Kidney capillary endothelial cell (primary cell): ENCODE measurements around the gene PBXIP1.
"Not testable (repeated sequence)": the region's sequence is repeated elsewhere in the genome, so short reads cannot be mapped to it uniquely, and the experiment has no call there.

Source experiments
- DNase-seq: peaks from one replicate; pipeline ENCODE4 v3.0.0-alpha.2; 2018; ENCODE audit warnings: low spot score

Gene PBXIP1

DNA sequence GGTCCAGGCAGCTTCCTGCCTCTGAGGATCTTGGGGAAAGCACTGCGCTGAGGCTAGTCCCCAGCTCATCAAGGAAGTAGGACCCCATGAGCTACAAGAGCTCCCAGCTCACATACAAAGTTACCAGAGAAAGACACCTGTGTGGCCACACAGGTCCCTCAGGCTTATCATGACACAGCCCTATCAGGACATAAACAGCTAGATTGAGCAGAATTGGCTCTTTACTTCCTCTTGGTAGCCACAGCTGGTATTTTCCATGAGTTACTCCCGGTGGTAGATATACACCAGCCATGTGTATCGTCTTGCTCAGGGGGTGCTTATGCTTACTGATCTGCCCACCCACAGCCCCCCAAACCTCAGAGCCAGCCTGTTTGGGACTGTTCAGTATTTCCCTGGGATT, 38.7 kb upstream of the PBXIP1 start:
- no peak for DNase-seq

DNA sequence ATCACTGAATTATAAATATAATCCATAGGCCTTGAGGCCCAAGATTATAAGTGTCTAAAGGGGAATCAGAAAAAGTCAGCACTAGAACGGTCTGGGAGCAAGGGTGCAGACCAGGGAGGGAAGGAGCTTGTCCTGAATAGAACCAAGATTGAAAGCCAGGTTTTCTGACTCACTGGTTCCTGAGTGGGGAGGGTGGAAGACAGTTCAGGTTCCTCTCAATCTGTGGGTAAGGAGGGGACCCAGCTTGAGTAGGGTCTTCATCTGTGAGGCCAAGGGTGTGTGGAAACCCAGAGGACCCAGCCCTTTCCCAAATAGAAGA, 38.3 kb upstream of the PBXIP1 start:
- no peak for DNase-seq

DNA sequence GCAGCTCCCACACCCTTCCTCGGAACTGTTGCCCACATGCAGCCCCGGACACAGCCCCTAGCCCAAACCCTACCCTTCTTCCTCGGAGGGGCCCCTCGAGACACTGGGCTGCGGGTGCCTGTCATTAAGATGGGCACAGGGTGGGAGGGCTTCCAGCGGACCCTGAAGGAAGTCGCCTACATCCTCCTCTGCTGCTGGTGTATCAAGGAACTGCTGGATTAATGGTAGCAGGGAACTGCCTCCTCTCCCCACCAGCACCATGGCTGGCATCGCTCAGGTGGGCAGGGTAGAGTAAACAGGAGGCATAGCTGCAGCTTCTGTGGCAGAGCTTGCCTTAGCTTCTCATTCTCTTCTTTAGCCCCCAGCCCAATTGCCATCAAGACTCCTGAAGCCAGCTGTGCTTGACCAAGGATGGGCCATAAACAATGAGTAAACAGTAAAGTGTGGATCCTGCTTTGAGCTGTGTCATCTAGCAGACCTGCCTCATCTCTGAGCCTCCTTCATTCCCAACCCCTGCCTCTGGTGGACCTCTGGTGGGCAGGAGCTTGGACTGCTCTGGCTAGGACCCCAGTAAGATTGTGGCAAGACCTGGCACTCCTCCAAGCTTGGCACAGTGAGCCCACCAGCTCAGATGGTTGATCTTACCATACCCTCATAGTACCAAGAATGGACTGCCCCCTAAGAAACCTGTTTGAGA, 37.8 kb upstream of the PBXIP1 start, which contains the start of gene LENEP:
LENEP (plus strand) TSS at position 15 of the 697 bp plus-strand sequence; CDS start at position 37, 22 bp downstream.
- no peak for DNase-seq

DNA sequence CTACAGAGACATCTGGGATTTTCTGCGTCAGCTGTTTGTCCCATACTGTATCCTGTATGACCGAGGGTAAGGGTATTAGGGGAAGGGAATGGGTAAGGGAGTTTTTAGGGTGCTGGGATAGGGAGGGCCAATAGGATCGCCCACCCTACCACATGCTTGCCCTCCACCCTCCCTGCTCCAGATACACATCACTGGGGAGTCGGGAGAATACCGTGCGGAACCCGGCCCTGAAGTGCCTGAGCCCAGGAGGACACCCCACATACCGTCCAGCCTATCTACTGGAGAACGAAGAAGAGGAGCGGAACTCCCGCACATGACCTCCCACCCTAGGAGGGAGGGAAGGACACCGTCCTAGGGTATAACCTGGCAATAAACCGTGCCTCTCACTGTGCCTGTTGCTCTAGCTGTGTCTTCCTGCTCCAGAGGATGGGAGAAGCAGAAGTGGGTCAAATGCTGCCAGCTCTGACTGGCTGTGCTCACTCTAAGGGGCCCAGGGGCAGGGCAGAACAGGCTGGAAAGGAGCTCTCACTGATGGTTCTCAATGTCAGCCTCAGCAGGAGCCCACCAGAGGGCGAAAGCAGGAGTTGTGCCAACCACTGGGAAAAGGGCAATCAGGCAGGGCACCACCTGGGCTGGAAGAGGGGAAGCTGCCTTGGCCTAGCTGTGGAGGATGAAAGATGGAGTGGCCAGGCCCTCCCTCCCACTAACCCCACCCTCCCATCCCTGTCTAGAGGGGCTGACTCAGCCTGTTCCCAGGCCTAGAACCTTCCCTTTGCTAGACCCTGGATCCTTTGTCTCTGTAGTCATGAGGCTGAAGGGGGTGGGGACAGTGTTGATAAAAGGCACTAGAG, 37.0 kb upstream of the PBXIP1 start:
- no peak for DNase-seq

DNA sequence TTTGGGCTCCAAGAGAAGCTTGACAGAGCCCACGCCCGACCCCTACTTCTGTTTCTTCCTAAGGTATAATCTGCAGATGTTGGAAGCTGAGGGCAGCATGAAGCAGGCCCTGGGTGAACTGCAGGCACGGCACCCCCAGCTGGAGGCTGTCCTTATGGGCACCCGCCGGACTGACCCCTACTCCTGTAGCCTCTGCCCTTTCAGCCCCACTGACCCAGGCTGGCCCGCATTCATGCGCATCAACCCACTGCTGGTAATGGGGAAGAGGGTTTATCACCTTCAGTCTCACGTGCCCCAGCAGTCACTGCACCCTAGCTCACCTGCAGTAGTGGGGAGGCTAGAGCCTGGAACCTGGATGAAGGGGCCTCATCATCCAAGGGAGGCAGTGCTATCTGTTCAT, 34.4 kb upstream of the PBXIP1 start:
- DNase-seq, result no peak

DNA sequence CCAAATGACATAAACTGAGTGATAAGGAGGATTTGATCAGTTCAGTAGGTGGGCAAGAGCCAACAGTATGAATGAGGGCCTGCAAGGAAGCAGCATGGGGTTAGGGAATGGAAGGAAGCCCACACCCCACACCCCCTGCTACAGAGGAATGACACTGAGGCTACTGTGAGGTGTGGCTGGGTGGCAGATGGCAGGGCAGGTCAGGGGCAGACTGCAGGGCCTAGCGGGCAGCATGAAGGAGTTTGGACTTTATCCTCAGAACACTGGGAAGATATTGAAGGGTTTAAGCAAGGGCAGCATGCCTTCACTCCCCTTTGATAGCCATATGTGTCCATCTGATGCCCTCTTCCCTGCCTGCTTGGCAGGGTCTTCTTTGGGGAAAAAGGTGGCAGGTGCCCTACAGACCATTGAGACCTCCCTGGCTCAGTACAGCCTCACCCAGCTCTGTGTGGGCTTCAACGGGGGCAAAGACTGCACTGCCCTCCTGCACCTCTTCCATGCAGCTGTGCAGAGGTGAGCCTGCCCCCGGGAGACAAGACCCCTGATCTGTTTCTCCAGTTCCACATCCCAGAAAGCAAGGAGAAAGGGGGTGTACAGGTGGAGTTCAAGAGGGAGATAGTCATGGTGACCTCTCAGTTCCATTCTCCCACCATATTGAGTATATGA, 33.4 kb upstream of the PBXIP1 start:
- DNase-seq, result no peak

DNA sequence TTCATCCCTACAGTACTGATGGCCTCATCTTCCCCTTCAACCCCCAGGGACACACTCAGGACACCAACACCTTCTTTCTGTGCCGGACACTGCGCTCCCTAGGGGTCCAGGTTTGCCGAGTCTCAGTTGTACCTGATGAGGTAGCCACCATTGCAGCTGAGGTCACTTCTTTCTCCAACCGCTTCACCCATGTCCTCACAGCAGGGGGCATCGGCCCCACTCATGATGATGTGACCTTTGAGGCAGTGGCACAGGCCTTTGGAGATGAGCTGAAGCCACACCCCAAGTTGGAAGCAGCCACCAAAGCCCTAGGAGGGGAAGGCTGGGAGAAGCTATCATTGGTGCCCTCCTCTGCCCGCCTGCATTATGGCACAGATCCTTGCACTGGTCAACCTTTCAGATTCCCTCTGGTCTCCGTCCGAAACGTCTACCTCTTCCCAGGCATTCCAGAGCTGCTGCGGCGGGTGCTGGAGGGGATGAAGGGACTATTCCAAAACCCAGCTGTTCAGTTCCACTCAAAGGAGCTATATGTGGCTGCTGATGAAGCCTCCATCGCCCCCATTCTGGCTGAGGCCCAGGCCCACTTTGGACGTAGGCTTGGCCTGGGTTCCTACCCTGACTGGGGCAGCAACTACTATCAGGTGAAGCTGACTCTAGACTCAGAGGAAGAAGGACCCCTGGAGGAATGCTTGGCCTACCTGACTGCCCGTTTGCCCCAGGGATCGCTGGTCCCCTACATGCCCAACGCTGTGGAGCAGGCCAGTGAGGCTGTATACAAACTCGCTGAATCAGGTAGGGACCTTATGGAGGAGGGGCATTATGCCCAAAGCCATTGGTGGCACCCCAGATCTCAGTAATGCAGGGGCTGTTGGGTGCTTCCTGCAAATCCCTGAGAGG, 32.4 kb upstream of the PBXIP1 start:
- DNase-seq, result no peak

DNA sequence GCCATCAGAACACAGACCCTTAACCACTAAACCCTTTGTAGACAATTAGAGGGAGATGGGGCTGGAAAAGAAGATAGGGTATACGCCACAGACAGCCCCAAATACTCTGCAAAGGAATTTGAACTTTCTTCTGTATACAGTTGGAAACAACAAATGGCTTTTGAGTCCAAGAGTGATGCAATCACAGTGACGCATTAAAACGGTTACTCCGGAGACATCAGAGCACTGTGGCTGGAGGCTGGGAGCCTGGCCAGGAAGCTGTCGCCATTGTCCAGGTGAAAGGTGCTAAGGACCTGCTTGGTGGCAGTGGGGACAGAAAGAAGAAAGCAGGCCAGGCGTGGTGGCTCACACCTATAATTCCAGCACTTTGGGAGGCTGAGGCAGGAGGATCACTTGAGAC, 31.4 kb upstream of the PBXIP1 start:
- DNase-seq, result no peak

DNA sequence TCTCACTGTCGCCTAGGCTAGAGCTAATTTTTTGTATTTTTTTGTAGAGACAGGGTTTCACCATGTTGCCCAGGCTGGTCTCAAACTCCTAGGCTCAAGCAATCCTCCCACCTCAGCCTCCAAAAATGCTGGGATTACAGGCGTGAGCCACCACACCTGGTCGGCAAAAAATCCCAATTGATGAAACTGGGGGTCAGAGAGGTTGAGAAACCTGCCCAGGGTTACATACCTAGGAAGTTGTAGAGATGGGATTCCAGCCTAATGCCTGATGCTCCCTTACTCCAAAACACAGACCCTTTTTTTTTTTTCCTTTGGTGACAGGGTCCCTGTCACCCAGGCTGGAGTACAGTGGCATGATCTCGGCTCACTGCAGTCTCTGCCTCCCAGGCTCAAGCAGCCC, 30.8 kb upstream of the PBXIP1 start:
- DNase-seq, result not testable (repeated sequence)

DNA sequence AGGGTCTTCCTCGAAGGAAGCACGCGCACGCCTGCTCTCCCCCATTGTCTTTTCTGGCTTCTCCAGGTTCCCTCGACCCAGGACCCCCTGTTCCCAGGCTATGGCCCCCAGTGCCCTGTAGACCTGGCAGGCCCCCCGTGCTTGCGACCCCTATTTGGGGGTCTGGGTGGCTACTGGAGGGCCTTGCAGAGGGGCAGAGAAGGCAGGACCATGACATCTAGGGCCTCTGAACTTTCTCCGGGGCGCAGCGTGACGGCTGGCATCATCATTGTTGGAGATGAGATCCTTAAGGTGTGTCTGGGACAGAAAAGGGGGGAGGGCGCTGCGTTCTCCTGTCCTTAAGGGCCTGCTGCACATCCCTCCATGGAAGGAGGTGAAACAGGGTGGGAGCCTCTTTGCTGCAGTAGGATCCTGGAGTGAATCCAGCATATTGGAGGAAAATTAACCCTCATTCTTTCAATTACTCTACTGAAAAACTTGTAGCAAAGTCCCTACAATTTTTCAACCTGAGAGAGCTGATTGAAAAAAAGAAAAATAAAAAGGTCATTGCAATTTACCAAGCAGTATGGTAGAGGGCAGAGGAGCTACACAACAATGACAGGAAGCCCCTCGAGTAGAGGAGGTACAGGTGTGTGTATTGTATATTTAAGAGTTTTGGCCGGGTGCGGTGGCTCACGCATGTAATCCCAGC, 28.0 kb upstream of the PBXIP1 start:
- DNase-seq, result no peak

DNA sequence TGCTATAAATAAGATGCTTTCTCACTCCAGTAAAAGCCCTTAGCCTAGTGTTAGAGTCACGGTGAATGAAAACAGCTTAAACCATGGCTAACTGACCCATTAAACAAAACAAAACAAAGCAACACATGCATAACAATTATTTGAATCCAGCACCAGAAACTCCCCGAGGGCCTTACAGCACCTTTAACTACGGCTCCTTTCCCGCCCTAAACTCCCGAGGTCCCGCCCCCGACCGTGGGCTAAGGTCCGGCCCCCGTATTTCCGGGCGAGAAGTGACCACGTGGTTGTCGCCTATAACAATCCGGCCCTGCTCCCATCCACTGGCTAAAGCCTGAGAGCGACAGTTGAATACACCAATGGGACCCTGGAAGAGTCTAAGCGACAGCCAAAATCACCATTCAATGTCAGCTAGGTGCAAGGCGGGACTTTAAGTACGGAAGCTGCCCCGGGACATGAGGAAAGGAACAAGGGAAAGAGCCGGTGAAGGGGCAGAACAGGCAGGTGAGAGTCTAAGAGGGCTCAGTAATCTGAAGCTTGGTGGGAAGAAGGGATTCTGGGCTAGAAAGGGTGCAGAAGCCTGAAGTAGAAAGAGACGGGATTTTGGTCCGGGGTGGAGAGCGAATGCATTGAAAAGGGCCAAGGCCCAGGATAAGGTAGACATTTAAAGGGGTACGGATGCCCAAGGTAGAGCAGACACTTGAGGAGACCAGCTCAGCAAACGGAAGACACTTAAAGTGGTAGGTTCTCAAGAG, 27.2 kb upstream of the PBXIP1 start, which contains the start of gene FLAD1:
FLAD1 (plus strand) TSS at position 448 of the 752 bp plus-strand sequence. CDS start 351 bp downstream, outside the sequence.
- peak; percentile 98 for DNase-seq

DNA sequence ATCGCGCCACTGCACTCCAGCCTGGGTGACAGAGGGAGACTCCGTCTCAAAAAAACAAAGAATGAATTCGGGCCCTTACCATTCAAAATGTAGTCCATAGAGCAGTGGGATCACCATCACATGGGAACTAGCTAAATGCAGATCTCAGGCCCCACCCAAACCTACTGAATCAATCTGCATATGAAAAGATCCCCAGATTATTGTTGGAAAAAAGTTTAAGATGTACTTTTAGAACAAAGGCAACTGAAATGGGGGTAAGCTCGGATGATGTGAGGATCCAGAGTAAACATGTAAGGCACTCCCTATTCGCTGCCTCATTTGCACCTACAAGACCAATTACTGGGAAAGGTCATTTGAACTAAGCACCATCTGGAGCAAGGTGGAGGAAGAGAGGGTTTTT, 26.4 kb upstream of the PBXIP1 start:
- DNase-seq, result no peak

DNA sequence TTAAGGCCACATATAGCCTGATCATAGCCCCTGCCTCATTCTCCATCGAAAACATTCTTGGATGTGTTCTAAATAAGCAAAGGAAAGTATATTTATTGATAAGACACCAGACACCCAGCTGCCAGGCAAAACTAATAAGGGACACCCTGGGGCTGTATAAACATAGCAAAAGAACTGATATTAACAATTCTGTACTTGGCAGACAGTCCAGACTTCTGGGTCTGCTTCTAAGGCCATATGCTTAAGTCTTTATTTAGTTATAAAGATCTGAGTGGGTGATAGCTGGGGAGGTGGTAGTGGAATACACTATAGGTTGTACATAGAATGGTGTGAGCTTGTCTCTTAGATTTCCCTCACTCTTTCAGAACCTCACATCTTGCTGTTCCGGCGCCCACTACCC, 22.5 kb upstream of the PBXIP1 start:
- no peak for DNase-seq

DNA sequence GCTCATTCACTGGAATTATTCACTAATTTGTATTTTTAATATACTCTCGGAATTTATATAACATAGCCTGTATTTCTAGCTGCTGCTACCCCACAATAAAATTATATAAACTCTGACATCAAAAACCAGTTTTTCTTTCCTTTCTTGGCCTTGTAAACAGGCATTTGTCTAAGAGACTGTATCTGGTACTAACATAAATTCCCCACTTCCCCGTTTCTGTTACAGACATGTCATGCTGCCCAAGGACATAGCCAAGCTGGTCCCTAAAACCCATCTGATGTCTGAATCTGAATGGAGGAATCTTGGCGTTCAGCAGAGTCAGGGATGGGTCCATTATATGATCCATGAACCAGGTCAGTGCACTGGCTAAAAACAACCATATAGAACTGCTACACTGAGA, 21.9 kb upstream of the PBXIP1 start:
- not testable (repeated sequence) for DNase-seq

DNA sequence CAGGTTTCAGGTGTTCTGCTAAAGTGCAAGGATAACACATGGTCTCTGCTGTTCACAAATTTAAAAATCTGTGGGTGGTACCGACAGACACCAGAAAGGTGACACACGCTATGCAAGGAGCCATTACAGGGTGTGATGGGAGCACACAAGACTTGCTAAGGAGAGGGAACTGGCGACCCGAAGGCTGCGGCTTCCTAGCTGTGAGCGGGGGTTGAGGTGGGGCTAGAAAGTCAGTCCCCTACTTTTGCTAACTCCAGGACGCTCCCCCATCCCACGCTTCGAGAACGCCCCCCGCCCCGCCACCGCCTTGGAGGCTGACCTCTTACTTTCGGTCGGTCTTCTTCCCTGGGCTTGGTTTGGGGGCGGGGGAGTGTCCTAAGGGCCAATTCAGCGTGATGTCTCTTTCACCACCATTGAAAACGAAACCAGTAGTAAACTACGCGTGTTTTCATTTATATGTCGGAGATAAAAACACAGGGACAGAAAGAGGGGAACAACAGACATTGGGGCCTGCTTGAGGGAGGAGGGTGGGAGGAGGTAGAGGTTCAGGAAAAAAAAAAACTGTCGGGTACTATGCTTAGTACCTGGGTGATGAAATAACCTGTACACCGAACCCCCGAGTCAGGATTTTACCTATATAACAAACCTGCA, 19.6 kb upstream of the PBXIP1 start:
- peak; percentile 42 for DNase-seq

DNA sequence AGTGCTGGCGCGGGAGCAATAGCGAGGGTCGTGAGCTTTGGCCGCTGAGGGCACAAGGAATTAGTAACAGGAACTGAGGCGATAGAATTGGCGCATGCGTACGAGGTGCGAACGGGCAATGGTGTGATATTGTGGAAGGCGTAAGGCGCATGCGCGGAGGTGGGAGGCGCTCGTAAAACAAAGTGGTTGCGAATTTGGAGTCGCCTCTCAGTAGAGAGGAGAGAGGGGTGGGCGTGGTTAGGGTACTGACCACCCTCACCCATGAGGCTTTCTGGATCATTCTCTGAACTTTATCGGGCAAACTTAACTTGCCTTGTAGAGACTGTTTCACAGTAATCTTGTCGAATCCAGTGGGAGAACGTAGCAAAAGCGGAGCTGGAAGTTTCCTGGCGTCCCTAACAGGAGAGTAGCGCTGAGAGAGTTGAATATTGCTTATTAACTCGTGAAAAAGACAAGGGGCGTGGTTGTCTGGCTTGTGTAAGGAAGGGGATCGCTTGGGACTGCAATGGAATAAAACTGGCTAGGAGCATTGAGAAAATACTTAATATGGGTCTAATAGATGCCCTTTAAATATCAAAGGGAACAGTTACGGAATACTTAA, 19.0 kb upstream of the PBXIP1 start:
- peak; percentile 98 for DNase-seq

DNA sequence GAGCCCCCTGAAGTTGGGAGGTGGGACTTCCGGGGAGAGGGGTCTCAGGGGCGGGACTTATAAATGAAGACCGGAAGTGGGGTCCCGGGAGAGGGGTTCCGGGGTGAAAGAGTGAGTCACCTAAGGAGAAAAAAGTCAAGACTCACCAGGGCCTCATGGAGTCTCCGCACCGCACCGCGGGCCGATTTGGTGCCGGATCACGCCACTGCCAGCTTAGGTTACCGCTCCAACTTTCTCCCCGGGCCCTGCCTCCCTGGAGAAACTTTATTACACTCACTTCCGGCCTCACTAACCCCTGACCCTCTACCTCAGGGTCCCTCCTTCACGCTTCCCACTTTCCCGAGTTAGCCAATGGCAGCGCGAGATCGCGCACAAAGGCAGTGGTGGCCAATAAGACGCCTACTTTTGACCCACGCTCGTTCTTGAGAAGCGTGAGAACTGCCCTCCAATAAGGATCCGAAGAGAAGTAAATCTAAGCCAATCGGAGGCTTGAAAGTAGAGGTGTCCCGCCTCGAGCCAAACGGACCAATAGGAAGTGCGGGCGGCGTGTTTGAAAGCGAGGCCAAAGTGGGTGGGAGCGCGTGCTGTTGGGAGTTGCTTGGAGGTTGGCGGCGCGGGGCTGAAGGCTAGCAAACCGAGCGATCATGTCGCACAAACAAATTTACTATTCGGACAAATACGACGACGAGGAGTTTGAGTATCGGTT, 18.4 kb upstream of the PBXIP1 start, which contains the start of gene CKS1B:
CKS1B (plus strand) TSS at position 580 of the 706 bp plus-strand sequence; CDS start at position 645, 65 bp downstream.
- DNase-seq, result peak; percentile 100

DNA sequence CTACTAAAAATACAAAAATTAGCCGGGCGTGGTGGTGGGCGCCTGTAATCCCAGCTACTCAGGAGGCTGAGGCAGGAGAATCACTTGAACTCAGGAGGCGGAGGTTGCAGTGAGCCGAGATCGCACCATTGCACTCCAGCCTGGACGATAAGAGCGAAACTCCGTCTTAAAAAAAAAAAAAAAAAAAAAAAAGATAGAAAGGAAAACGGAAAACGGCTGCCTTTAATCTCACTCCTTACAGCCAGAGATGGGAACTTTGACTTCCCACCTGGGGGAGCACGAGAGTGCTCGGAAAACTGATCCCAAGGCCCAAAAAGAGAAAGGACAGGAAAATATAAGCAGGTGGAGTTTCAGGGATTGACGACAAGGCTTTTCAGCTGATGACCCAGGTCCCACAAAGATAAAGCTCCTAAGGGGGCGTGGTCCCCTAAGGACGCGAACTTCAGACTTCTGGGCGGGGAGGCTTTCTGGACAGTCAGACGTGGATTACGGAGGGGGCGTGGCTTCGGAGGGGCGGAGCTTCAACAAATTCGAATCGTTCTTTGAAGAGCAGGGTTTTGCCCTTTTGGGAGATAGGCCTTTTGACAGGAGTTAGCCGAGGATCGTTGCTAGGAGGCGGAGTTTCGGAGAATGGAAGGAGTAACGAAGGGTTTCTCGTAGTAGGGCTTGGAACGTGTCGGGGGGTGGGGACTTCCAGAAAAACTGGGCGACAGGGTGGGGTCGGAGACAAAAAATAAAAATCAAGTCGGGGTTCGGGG, 17.6 kb upstream of the PBXIP1 start:
- DNase-seq, result peak; percentile 97
